Tibial nerve (tissue), 4 donors: ENCODE data around the gene CD6. TPM values are rescaled to one million over a fixed set of nuclear protein-coding genes. Genes with fewer than 3 reads are reported as not detected.

Experiments used
- DNase-seq, 2 donors: peaks; one replicate each; pipeline ENCODE4 v3.0.0-alpha.2; 2019; ENCODE audit warnings: low spot score in 2 of 2
- H3K27ac ChIP-seq, 4 donors: fragments of 200-600 bp; sonication (generic) in 3 of 4; one replicate each; pipeline ENCODE4 v1.5.1; 2017 to 2019; ENCODE audit warnings: mild to moderate bottlenecking in 1 of 4
- H3K27me3 ChIP-seq, 2 donors: fragments of 200-600 bp; sonication (generic) in 1 of 2; one replicate each; pipeline versions ENCODE4 v1.5.1 to v1.6.0; 2017 to 2019
- H3K36me3 ChIP-seq, 3 donors: fragments of 200-600 bp; sonication (generic); one replicate each; pipeline ENCODE4 v1.5.1; 2018 to 2019
- H3K4me1 ChIP-seq, 4 donors: fragments of 200-600 bp; sonication (generic) in 3 of 4; one replicate each; pipeline ENCODE4 v1.5.1; 2017 to 2019
- H3K4me3 ChIP-seq, 4 donors: fragments of 200-600 bp; sonication (generic) in 3 of 4; one replicate each; pipeline ENCODE4 v1.5.1; 2017 to 2019; ENCODE audit warnings: mild to moderate bottlenecking in 1 of 4, moderate library complexity in 1 of 4
- H3K9me3 ChIP-seq, 4 donors: fragments of 200-600 bp; sonication (generic) in 3 of 4; one replicate each; pipeline ENCODE4 v1.5.1; 2017 to 2019
- CTCF ChIP-seq, 5 experiments: fragments of 200-600 bp in 3 of 5; fragments of 450-650 bp in 2 of 5; sonication (generic) in 3 of 5; IDR thresholded peaks; one replicate each; pipeline ENCODE4 v1.5.1; 2016 to 2019; ENCODE audit warnings: antibody characterized with exemption in 5 of 5, mild to moderate bottlenecking in 3 of 5, moderate library complexity in 2 of 5
- EP300 ChIP-seq, 2 donors: sonication (generic); formaldehyde crosslinking; IDR thresholded peaks; one replicate each; pipeline ENCODE4 v1.6.1; 2017; ENCODE audit warnings: antibody characterized with exemption in 2 of 2, mild to moderate bottlenecking in 1 of 2
- POLR2A ChIP-seq, 2 donors: fragments of 450-650 bp; IDR thresholded peaks; one replicate each; pipeline ENCODE4 v1.6.1; 2017; ENCODE audit warnings: antibody characterized with exemption in 2 of 2, mild to moderate bottlenecking in 2 of 2, moderate library complexity in 2 of 2
- WGBS, 2 donors: methylation state at CpG; one replicate each; pipeline ENCODE4 v1.1.5; 2018; 5-methylcytosine and 5-hydroxymethylcytosine counted together
- total RNA-seq, 4 donors: library from RNA; depleted of rRNA; stranded (reverse); fragments of >200 nt; gene quantifications; one replicate each; pipeline ENCODE4 v1.1.0, GENCODE V29; 2016

The CD6 gene
- total RNA-seq, 4 donors from 2014 or later, result 0.59 to 3.6 (median 2.7) TPM; not detected in 1

GRCh38 chr11:60930394-60930793 is 41.1 kb upstream of the CD6 start:
- Histone ChIP-seq H3K9me3 (no peaks in the 10 kb centered on the region), H3K4me1 (peaks cover 0 to 12% (median 1%) of the 10 kb centered on the region in 4 donors), H3K4me3 (no peak overlapping the region), H3K27ac (no peak overlapping the region), H3K27me3 (peaks cover 0 to under 1% of the 10 kb centered on the region in 2 donors), H3K36me3 (peaks cover 0 to 38% (median 0%) of the 10 kb centered on the region in 3 donors)
- TF ChIP-seq CTCF (IDR thresholded peaks at IDR 0.05) (no peak), EP300 (IDR thresholded peaks at IDR 0.05) (no peak), POLR2A (IDR thresholded peaks at IDR 0.05) (no peak)
- DNase-seq, result no peak
- 95 to 100% methylated on average over 2 to 4 of the region's 4 CpGs for WGBS, 2 donors

- peak overlapping the region in 1 of 4 donors; percentile 53 for H3K27ac ChIP-seq
- no peak for TF ChIP-seq EP300 (IDR thresholded peaks at IDR 0.05)
- no peak for TF ChIP-seq CTCF (IDR thresholded peaks at IDR 0.05)
- no peak for TF ChIP-seq POLR2A (IDR thresholded peaks at IDR 0.05)
- no peaks in the 10 kb centered on the region for H3K27me3 ChIP-seq
- H3K4me3 ChIP-seq, result no peak overlapping the region
- WGBS, 2 donors, result 80 to 84% methylated on average over 8 to 9 of the region's 9 CpGs
- no peaks in the 10 kb centered on the region for H3K9me3 ChIP-seq
- H3K36me3 ChIP-seq, result peaks cover 0 to 50% (median 0%) of the 10 kb centered on the region in 3 donors
- DNase-seq, result no peak
- peaks cover 0 to 8% (median 0%) of the 10 kb centered on the region in 4 donors for H3K4me1 ChIP-seq
Measured at GRCh38 chr11:60931917-60932316, 39.6 kb upstream of the CD6 start.

GRCh38 chr11:60932605-60933356 is 38.7 kb upstream of the CD6 start:
- peaks cover 0 to 58% (median 0%) of the 10 kb centered on the region in 3 donors for H3K36me3 ChIP-seq
- 52 to 55% methylated on average over 5 of the region's 5 CpGs for WGBS, 2 donors
- no peak overlapping the region for H3K4me3 ChIP-seq

GRCh38 chr11:60933416-60934123 is 37.9 kb upstream of the CD6 start:
- H3K9me3 ChIP-seq, result no peaks in the 10 kb centered on the region
- peaks cover 0 to 15% (median 0%) of the 10 kb centered on the region in 4 donors for H3K4me1 ChIP-seq
- no peak overlapping the region for H3K27ac ChIP-seq
- H3K36me3 ChIP-seq, result peaks cover 0 to 62% (median 0%) of the 10 kb centered on the region in 3 donors
- no peak overlapping the region for H3K4me3 ChIP-seq
- 92 to 93% methylated on average over 27 to 37 of the region's 37 CpGs for WGBS, 2 donors
- H3K27me3 ChIP-seq, result no peaks in the 10 kb centered on the region
- no peak for DNase-seq
- TF ChIP-seq EP300 (IDR thresholded peaks at IDR 0.05), result no peak
- TF ChIP-seq CTCF (IDR thresholded peaks at IDR 0.05), result no peak
- TF ChIP-seq POLR2A (IDR thresholded peaks at IDR 0.05), result no peak

More at GRCh38 chr11:60932605-60933356, 38.7 kb upstream of the CD6 start:
- no peak overlapping the region for H3K27ac ChIP-seq
- no peak for DNase-seq
- no peaks in the 10 kb centered on the region for H3K27me3 ChIP-seq
- no peak for TF ChIP-seq EP300 (IDR thresholded peaks at IDR 0.05)
- no peak for TF ChIP-seq POLR2A (IDR thresholded peaks at IDR 0.05)
- no peak for TF ChIP-seq CTCF (IDR thresholded peaks at IDR 0.05)
- peaks cover 0 to 15% (median 0%) of the 10 kb centered on the region in 4 donors for H3K4me1 ChIP-seq
- H3K9me3 ChIP-seq, result no peaks in the 10 kb centered on the region
